PC-3 (cell line): ENCODE results near the gene ZNF8.

Experiments used
- EZH2 ChIP-seq: fragments of 300-600 bp; sonication (generic); IDR thresholded peaks from one replicate; pipeline ENCODE4 v1.6.1; 2017; ENCODE audit warnings: antibody characterized with exemption, mild to moderate bottlenecking, low read length; ENCODE audit not compliant: unreplicated experiment
- EZH2phosphoT487 ChIP-seq: fragments of 300-600 bp; sonication (generic); IDR thresholded peaks from 2 replicates; pipeline ENCODE4 v1.6.1; 2018; ENCODE audit warnings: mild to moderate bottlenecking, antibody characterized with exemption, low read length, borderline replicate concordance
- TF ChIP-seq, protein P1 (sequence below): fragments of 300-600 bp; sonication (generic); conservative IDR thresholded peaks from 2 replicates; pipeline ENCODE4 v1.5.1; 2017; ENCODE audit warnings: antibody characterized with exemption, low read depth, mild to moderate bottlenecking, low read length

GRCh38 chr19:58351990-58352755, 73.4 kb downstream of the ZNF8 start:
- TF ChIP-seq, protein P1, sequence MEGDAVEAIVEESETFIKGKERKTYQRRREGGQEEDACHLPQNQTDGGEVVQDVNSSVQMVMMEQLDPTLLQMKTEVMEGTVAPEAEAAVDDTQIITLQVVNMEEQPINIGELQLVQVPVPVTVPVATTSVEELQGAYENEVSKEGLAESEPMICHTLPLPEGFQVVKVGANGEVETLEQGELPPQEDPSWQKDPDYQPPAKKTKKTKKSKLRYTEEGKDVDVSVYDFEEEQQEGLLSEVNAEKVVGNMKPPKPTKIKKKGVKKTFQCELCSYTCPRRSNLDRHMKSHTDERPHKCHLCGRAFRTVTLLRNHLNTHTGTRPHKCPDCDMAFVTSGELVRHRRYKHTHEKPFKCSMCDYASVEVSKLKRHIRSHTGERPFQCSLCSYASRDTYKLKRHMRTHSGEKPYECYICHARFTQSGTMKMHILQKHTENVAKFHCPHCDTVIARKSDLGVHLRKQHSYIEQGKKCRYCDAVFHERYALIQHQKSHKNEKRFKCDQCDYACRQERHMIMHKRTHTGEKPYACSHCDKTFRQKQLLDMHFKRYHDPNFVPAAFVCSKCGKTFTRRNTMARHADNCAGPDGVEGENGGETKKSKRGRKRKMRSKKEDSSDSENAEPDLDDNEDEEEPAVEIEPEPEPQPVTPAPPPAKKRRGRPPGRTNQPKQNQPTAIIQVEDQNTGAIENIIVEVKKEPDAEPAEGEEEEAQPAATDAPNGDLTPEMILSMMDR: no peak
- TF ChIP-seq EZH2: no peak
- no peak for TF ChIP-seq EZH2phosphoT487
